Lower leg skin (tissue), 3 donors: ENCODE measurements around the gene CBX1.

Source experiments
- CTCF ChIP-seq, 3 donors: fragments of 450-650 bp; IDR thresholded peaks; one replicate each; pipeline ENCODE4 v1.5.1; 2016; ENCODE audit warnings: antibody characterized with exemption in 3 of 3, mild to moderate bottlenecking in 3 of 3, moderate library complexity in 2 of 3
- POLR2A ChIP-seq, 2 donors: fragments of 450-650 bp; IDR thresholded peaks; one replicate each; pipeline ENCODE4 v1.6.1; 2016 to 2017; ENCODE audit warnings: antibody characterized with exemption in 2 of 2, mild to moderate bottlenecking in 1 of 2, moderate library complexity in 1 of 2

GRCh38 chr17:48024149-48025039 lies 76.9 kb downstream of the CBX1 start:
- no peak for TF ChIP-seq CTCF (IDR thresholded peaks at IDR 0.05)
- no peak for TF ChIP-seq POLR2A (IDR thresholded peaks at IDR 0.05)
